Neural cell (in vitro differentiated cells): ENCODE measurements around the gene CPT1A. TPM values are rescaled to one million over a fixed set of nuclear protein-coding genes. Genes with fewer than 3 reads are reported as not detected.

Source experiments
- H2AFZ ChIP-seq: fragments of 200-600, 300-800 bp; sonication (generic), shearing (Covaris generic); 2 replicates; pipeline ENCODE4 v1.6.0; 2014; ENCODE audit warnings: low read depth, mild to moderate bottlenecking, antibody characterized with exemption, low read length, moderate library complexity
- H3F3A ChIP-seq: fragments of 200-600 bp; shearing (Covaris generic); 2 replicates; pipeline ENCODE4 v1.6.1; 2016; ENCODE audit warnings: mild to moderate bottlenecking, moderate library complexity, mixed read lengths, antibody characterized with exemption, low read length; ENCODE audit not compliant: insufficient read depth, poor library complexity, severe bottlenecking
- H3K27ac ChIP-seq: fragments of 200-600, 300-800 bp; sonication (generic), shearing (Covaris generic); 2 replicates; pipeline ENCODE4 v1.5.1; 2014; ENCODE audit warnings: mild to moderate bottlenecking, low read length, moderate library complexity
- H3K27me3 ChIP-seq: fragments of 300-800, 200-600 bp; sonication (generic), shearing (Covaris generic); 2 replicates; pipeline ENCODE4 v1.6.0; 2014; ENCODE audit warnings: mild to moderate bottlenecking, low read depth, low read length, moderate library complexity; ENCODE audit not compliant: insufficient read depth
- H3K36me3 ChIP-seq: fragments of 300-800, 200-600 bp; sonication (generic), shearing (Covaris generic); 2 replicates; pipeline ENCODE4 v1.5.1; 2014; ENCODE audit warnings: mild to moderate bottlenecking, antibody characterized with exemption, low read length, moderate library complexity; ENCODE audit not compliant: insufficient read depth
- H3K4me2 ChIP-seq: fragments of 300-800, 200-600 bp; sonication (generic), shearing (Covaris generic); 2 replicates; pipeline ENCODE4 v1.6.0; 2014; ENCODE audit warnings: mild to moderate bottlenecking, low read length
- H3K4me3 ChIP-seq: fragments of 300-800, 200-600 bp; sonication (generic), shearing (Covaris generic); 2 replicates; pipeline ENCODE4 v1.5.1; 2014; ENCODE audit warnings: mild to moderate bottlenecking, low read length, moderate library complexity
- H3K79me2 ChIP-seq: fragments of 200-600 bp; shearing (Covaris generic); replicated peaks from 2 replicates; pipeline ENCODE4 v1.6.0; 2014; ENCODE audit warnings: mild to moderate bottlenecking, low read length, moderate library complexity; ENCODE audit not compliant: insufficient read depth
- H3K9ac ChIP-seq: fragments of 300-800, 200-600 bp; sonication (generic), shearing (Covaris generic); 2 replicates; pipeline ENCODE4 v1.6.1; 2016; ENCODE audit warnings: mild to moderate bottlenecking, low read length, mixed read lengths
- H3K9me2 ChIP-seq: fragments of 200-600 bp; shearing (Covaris generic); 2 replicates; pipeline ENCODE4 v1.6.1; 2016; ENCODE audit warnings: mild to moderate bottlenecking, low read length, mixed read lengths; ENCODE audit not compliant: insufficient read depth
- H3K9me3 ChIP-seq: fragments of 200-600, 300-800 bp; sonication (generic), shearing (Covaris generic); 2 replicates; pipeline ENCODE4 v1.6.1; 2016; ENCODE audit warnings: mild to moderate bottlenecking, mixed run types, low read length, moderate library complexity, mixed read lengths
- H4K20me1 ChIP-seq: fragments of 200-600 bp; shearing (Covaris generic); 2 replicates; pipeline ENCODE4 v1.6.1; 2016; ENCODE audit warnings: mild to moderate bottlenecking, mixed run types; ENCODE audit not compliant: insufficient read depth
- EP300 ChIP-seq: fragments of 450-650 bp; conservative IDR thresholded peaks from 2 replicates; pipeline ENCODE4 v1.6.1; 2014; ENCODE audit warnings: antibody characterized with exemption, mild to moderate bottlenecking, moderate library complexity; ENCODE audit not compliant: poor library complexity, severe bottlenecking
- EZH2 ChIP-seq: fragments of 200-600, 300-800 bp; shearing (Covaris generic), sonication (generic); IDR thresholded peaks from 2 replicates; pipeline ENCODE4 v1.6.1; 2014; ENCODE audit warnings: antibody characterized with exemption, low read length, borderline replicate concordance, mild to moderate bottlenecking; ENCODE audit not compliant: insufficient read depth, poor library complexity, severe bottlenecking
- MXI1 ChIP-seq: fragments of 450-650 bp; conservative IDR thresholded peaks from 2 replicates; pipeline ENCODE4 v1.6.1; 2014; ENCODE audit warnings: antibody characterized with exemption, mild to moderate bottlenecking; ENCODE audit not compliant: poor library complexity, severe bottlenecking
- POLR2AphosphoS5 ChIP-seq: IDR thresholded peaks from 2 replicates; pipeline ENCODE4 v1.6.1; 2012
- RAD21 ChIP-seq: fragments of 450-650 bp; conservative IDR thresholded peaks from 2 replicates; pipeline ENCODE4 v1.6.1; 2014; ENCODE audit warnings: antibody characterized with exemption, mild to moderate bottlenecking, moderate library complexity
- SMC3 ChIP-seq: fragments of 450-650 bp; conservative IDR thresholded peaks from 2 replicates; pipeline ENCODE4 v1.6.1; 2014; ENCODE audit warnings: antibody characterized with exemption, mild to moderate bottlenecking, moderate library complexity; ENCODE audit not compliant: poor library complexity
- TAF1 ChIP-seq: IDR thresholded peaks from 2 replicates; pipeline ENCODE4 v1.6.1; 2012; ENCODE audit warnings: low read depth
- polyA plus RNA-seq: library from polyadenylated mRNA; depleted of rRNA; stranded (reverse); fragments of >200 nt; gene quantifications from 2 replicates; pipeline ENCODE4 v1.2.3, GENCODE V29; 2014
- TF ChIP-seq, protein P1 (sequence below): fragments of 450-650 bp; IDR thresholded peaks from 2 replicates; pipeline ENCODE4 v1.5.1; 2014; ENCODE audit warnings: antibody characterized with exemption, mild to moderate bottlenecking, moderate library complexity; ENCODE audit not compliant: poor library complexity, severe bottlenecking
- TF ChIP-seq, protein P2 (sequence below): IDR thresholded peaks from 2 replicates; pipeline ENCODE4 v1.6.1; 2012; ENCODE audit warnings: borderline replicate concordance

The CPT1A gene
- polyA plus RNA-seq, 1 donor from 2014 or later = 0.35 TPM

- no peak overlapping the region for H3K9ac ChIP-seq
- no peak overlapping the region for H3K4me2 ChIP-seq
- no peak overlapping the region for H3K27ac ChIP-seq
- H3K9me3 ChIP-seq = no peaks in the 10 kb centered on the region
- TF ChIP-seq, protein P1, sequence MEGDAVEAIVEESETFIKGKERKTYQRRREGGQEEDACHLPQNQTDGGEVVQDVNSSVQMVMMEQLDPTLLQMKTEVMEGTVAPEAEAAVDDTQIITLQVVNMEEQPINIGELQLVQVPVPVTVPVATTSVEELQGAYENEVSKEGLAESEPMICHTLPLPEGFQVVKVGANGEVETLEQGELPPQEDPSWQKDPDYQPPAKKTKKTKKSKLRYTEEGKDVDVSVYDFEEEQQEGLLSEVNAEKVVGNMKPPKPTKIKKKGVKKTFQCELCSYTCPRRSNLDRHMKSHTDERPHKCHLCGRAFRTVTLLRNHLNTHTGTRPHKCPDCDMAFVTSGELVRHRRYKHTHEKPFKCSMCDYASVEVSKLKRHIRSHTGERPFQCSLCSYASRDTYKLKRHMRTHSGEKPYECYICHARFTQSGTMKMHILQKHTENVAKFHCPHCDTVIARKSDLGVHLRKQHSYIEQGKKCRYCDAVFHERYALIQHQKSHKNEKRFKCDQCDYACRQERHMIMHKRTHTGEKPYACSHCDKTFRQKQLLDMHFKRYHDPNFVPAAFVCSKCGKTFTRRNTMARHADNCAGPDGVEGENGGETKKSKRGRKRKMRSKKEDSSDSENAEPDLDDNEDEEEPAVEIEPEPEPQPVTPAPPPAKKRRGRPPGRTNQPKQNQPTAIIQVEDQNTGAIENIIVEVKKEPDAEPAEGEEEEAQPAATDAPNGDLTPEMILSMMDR = no peak
- TF ChIP-seq POLR2AphosphoS5 = no peak
- no peaks in the 10 kb centered on the region for H3K27me3 ChIP-seq
- no peaks in the 10 kb centered on the region for H3F3A ChIP-seq
- no peaks in the 10 kb centered on the region for H3K36me3 ChIP-seq
- no peaks in the 10 kb centered on the region for H4K20me1 ChIP-seq
- no peak overlapping the region for H2AFZ ChIP-seq
- no peaks in the 10 kb centered on the region for H3K9me2 ChIP-seq
- H3K4me3 ChIP-seq = no peak overlapping the region
- no peaks in the 10 kb centered on the region for H3K79me2 ChIP-seq
Measured at GRCh38 chr11:68750195-68751003, 91.3 kb downstream of the CPT1A start.

DNA sequence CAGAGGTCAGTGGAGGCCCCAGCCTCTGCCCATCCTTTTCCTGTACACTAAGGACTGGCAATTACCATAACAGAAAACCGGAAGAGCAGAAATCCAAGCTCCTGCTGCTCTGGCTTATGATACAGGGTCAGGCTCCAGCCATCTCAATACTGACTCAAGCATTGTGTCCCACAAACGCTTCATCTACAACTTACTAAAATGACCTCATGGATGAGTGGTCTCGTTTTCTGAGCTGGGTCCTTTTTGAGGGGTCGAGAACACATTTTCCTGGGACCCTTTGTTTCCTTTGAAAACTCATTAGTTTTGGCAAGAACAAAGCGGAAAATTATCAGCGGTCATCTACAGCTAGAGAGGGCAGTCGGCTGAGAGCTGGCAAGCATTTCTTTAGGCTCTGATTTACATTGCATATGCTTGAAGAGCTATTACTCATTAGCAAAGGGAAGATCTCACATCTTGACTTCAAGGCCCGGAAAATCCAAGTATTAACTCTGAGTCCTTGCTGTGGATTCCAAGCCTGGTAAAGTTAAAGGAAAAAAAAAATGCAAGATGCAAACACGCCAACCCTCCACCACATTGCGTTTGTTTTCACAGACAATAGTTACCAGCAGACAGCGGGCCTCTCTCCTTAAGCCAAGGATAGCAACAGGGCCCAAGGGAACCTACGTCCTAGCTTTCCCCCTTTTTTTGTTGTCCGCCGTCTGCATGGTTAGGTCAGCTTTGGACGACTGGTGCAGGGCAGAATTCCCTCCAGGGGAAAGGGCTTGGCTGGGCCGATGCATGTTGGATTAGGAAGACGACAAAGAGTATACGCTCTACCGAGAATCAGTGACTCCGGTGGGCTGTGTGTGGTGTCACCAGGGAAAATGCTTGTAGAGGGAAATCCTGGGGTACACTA, 92.2 kb downstream of the CPT1A start:
- Histone ChIP-seq H2AFZ (no peak overlapping the region), H3K9me2 (no peaks in the 10 kb centered on the region), H3K27ac (no peak overlapping the region)

More for the DNA sequence above, 92.2 kb downstream of the CPT1A start:
- no peak overlapping the region for H3K4me3 ChIP-seq
- H3F3A ChIP-seq = no peaks in the 10 kb centered on the region
- H3K79me2 ChIP-seq = no peaks in the 10 kb centered on the region
- H3K9ac ChIP-seq = no peak overlapping the region
- TF ChIP-seq, protein P2, sequence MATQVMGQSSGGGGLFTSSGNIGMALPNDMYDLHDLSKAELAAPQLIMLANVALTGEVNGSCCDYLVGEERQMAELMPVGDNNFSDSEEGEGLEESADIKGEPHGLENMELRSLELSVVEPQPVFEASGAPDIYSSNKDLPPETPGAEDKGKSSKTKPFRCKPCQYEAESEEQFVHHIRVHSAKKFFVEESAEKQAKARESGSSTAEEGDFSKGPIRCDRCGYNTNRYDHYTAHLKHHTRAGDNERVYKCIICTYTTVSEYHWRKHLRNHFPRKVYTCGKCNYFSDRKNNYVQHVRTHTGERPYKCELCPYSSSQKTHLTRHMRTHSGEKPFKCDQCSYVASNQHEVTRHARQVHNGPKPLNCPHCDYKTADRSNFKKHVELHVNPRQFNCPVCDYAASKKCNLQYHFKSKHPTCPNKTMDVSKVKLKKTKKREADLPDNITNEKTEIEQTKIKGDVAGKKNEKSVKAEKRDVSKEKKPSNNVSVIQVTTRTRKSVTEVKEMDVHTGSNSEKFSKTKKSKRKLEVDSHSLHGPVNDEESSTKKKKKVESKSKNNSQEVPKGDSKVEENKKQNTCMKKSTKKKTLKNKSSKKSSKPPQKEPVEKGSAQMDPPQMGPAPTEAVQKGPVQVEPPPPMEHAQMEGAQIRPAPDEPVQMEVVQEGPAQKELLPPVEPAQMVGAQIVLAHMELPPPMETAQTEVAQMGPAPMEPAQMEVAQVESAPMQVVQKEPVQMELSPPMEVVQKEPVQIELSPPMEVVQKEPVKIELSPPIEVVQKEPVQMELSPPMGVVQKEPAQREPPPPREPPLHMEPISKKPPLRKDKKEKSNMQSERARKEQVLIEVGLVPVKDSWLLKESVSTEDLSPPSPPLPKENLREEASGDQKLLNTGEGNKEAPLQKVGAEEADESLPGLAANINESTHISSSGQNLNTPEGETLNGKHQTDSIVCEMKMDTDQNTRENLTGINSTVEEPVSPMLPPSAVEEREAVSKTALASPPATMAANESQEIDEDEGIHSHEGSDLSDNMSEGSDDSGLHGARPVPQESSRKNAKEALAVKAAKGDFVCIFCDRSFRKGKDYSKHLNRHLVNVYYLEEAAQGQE = no peak
- TF ChIP-seq TAF1 = no peak
- TF ChIP-seq RAD21 = no peak
- TF ChIP-seq, protein P1 = no peak
- TF ChIP-seq EZH2 = no peak
- no peak for TF ChIP-seq POLR2AphosphoS5
- no peak for TF ChIP-seq MXI1
- no peak for TF ChIP-seq SMC3
- TF ChIP-seq EP300 = no peak
- H3K9me3 ChIP-seq = no peaks in the 10 kb centered on the region
- H3K36me3 ChIP-seq = no peaks in the 10 kb centered on the region
- no peak overlapping the region for H3K4me2 ChIP-seq
- H4K20me1 ChIP-seq = no peaks in the 10 kb centered on the region
- H3K27me3 ChIP-seq = no peaks in the 10 kb centered on the region
